Measurements from ENCODE around the gene TMEM86A.
A peak's percentile ranks its signal among the peaks of the same experiment; 100 is the strongest.
"Not testable (repeated sequence)": the region's sequence is repeated elsewhere in the genome, so short reads cannot be mapped to it uniquely, and the experiment has no call there.

The TMEM86A gene, protein sequence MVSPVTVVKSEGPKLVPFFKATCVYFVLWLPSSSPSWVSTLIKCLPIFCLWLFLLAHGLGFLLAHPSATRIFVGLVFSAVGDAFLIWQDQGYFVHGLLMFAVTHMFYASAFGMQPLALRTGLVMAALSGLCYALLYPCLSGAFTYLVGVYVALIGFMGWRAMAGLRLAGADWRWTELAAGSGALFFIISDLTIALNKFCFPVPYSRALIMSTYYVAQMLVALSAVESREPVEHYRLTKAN

DNA sequence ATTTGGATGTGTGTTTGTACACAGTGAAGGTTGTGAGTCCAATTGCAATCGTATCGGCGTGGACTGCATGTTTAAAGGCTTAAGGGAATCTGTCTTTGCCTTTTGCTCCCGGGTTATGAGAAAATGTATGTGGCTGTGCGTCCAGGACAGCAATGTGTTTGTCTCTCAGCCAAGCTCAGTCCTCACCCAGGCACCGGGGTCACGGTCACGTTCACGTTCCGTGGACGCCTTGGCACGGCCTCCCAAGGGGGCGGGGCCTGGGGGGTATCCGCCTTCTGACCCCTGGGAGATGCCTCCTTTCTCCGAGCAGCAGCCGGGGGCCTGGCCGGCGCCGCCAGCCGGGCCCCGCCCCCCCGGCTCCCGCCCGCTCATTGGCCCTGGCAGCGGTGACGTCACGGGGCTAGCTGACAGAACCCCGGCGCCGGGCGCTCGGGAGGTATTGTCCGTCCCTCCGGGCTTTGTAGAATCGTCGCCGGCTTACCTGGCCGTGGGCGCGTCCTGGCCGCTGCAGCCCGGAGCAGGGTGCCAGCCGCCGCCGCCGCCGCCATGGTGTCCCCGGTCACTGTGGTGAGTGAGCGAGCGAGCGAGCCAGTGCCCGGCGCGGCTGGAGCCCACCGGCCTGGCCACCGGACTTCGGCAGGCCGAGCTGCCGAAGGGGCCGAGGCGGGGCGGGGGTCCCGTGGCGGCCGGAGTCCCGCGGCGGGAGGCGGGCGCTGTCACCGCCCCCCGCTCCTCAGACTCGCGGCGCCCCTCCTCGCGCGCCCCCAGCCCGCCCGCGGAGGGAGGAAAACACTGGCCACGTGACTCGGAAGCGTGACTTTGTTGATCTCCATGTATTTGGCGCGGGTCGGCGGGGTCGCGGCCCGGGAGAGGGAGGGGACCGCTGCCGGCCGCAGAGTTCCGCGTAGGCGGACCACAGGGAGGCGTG, at the start of gene TMEM86A:
Gene TMEM86A, plus strand, starts transcription at position 439 of the 928 bp plus-strand sequence. Its CDS starts 108 bp downstream, at position 547.
- Histone ChIP-seq H3K4me3 (ENCODE audit: low read depth, low read length) (peak within 1 kb of the TSS; percentile 59), H3K27ac (peak within 1 kb of the TSS; percentile 25), H3K27me3 (replicated peaks) (no peaks in the 10 kb centered on the region), H3K36me3 (replicated peaks) (no peaks in the 10 kb centered on the region)
- in situ Hi-C loops (cut with HindIII; ENCODE audit: low pct_ligation_motif_present, low sequenced_read_pairs): no loop called here
- TF ChIP-seq, protein P1, sequence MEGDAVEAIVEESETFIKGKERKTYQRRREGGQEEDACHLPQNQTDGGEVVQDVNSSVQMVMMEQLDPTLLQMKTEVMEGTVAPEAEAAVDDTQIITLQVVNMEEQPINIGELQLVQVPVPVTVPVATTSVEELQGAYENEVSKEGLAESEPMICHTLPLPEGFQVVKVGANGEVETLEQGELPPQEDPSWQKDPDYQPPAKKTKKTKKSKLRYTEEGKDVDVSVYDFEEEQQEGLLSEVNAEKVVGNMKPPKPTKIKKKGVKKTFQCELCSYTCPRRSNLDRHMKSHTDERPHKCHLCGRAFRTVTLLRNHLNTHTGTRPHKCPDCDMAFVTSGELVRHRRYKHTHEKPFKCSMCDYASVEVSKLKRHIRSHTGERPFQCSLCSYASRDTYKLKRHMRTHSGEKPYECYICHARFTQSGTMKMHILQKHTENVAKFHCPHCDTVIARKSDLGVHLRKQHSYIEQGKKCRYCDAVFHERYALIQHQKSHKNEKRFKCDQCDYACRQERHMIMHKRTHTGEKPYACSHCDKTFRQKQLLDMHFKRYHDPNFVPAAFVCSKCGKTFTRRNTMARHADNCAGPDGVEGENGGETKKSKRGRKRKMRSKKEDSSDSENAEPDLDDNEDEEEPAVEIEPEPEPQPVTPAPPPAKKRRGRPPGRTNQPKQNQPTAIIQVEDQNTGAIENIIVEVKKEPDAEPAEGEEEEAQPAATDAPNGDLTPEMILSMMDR (IDR thresholded peaks at IDR 0.05; ENCODE audit: low read depth, low read length, missing control alignments): no peak
- peak; percentile 74 for DNase-seq

DNA sequence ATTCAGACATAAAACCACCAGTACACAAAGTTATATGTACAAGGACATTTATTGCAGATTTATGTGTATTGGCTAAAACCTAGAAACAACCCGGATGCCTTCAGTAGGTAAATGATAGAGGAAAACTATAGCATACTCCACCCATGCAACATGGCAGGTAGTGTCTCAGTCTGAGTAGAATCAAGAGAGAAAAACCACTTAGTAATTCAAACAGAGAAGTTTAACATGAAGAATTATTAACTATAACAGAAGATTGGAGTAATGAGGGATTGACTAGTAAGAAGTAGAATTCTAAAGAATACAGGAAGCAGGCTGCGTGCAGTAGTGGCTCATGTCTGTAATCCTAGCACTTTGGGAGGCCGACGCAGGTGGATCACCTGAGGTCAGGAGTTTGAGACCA, 48.2 kb upstream of the TMEM86A start:
- no peaks in the 10 kb centered on the region for H3K27me3 ChIP-seq (replicated peaks)
- H3K27ac ChIP-seq: no peak overlapping the region
- DNase-seq: no peak
- H3K36me3 ChIP-seq (replicated peaks): no peaks in the 10 kb centered on the region
- TF ChIP-seq, protein P1 (IDR thresholded peaks at IDR 0.05; ENCODE audit: low read depth, low read length, missing control alignments): no peak
- in situ Hi-C loops (cut with HindIII; ENCODE audit: low pct_ligation_motif_present, low sequenced_read_pairs): no loop called here
- H3K4me3 ChIP-seq (ENCODE audit: low read depth, low read length): no peak overlapping the region

DNA sequence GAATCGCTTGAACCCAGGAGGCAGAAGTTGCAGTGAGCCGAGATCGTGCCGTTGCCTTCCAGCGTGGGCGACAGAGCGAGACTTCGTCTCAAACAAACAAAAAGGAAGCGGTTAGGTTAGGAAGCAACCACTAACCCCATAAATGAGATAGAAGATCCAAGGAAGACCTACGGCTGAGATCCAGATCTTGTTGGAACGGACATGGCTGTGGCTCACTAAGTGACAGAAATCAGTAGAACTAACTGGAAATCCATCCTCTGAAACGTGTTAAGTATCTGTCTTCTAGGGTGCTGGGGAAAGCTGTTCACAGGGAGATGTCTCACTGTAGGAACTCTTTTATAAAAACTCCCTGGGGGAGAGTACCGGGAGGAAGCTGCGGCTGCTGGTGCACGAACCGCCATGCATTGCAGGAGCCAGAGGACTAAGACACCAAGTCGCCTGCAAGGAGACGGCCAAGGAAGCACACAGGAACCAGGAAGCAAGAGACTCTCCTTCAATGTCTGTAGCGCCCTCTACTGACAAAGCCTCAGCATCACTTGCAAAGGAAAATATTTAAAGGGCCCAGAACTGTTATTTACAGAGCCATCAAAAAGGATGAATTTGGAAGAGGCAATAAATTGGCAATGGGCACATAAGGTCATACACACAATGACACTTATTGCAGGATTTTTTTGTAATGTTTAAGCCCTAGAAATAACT, 47.6 kb upstream of the TMEM86A start:
- TF ChIP-seq, protein P1 (IDR thresholded peaks at IDR 0.05; ENCODE audit: low read depth, low read length, missing control alignments): peak; percentile 76
- DNase-seq: peak; percentile 36
- Histone ChIP-seq H3K27ac (no peak overlapping the region), H3K36me3 (replicated peaks) (no peaks in the 10 kb centered on the region), H3K27me3 (replicated peaks) (no peaks in the 10 kb centered on the region), H3K4me3 (ENCODE audit: low read depth, low read length) (no peak overlapping the region)
- in situ Hi-C loops (cut with HindIII; ENCODE audit: low pct_ligation_motif_present, low sequenced_read_pairs): no loop called here

DNA sequence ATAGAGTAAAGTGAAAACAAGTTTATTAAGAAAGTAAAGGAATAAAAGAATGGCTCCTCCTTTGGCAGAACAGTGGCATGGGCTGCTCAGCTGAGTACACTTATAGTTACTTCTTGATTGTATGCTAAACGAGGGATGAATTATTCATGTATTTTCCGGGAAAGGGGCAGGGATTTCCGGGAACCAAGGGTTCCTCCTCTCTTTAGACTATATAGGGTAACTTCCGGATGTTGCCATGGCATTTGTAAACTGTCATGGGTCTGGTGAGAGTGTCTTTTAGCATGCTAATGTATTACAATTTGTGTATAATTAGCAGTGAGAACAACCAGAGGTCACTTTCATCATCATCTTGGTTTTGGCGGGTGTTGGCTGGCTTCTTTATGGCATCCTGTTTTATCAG, 40.9 kb upstream of the TMEM86A start:
- Histone ChIP-seq H3K36me3 (replicated peaks) (no peaks in the 10 kb centered on the region), H3K4me3 (ENCODE audit: low read depth, low read length) (no peak overlapping the region), H3K27ac (no peak overlapping the region), H3K27me3 (replicated peaks) (no peaks in the 10 kb centered on the region)
- in situ Hi-C loops (cut with HindIII; ENCODE audit: low pct_ligation_motif_present, low sequenced_read_pairs): no loop called here
- no peak for DNase-seq
- TF ChIP-seq, protein P1 (IDR thresholded peaks at IDR 0.05; ENCODE audit: low read depth, low read length, missing control alignments): no peak

DNA sequence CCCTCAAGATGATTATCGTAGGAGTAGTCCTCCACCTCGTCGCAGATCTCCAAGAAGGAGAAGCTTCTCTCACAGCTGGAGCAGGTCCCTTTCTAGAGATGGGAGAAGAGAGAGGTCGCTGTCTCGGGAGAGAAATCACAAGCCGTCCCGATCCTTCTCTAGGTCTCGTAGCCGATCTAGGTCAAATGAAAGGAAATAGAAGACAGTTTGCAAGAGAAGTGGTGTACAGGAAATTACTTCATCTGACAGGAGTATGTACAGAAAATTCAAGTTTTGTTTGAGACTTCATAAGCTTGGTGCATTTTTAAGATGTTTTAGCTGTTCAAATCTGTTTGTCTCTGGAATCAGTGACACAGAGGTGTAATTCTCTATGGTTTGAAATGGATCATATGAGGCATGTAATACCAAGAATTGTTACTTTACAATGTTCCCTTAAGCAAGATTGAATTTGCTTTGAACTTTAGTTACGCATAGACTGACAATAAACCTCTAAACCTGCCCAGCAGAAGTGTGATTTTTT, 33.2 kb upstream of the TMEM86A start:
- H3K27ac ChIP-seq; H3K4me3 ChIP-seq (ENCODE audit: low read depth, low read length); H3K27me3 ChIP-seq (replicated peaks); H3K36me3 ChIP-seq (replicated peaks); in situ Hi-C loops (cut with HindIII; ENCODE audit: low pct_ligation_motif_present, low sequenced_read_pairs); DNase-seq: not testable (repeated sequence)

DNA sequence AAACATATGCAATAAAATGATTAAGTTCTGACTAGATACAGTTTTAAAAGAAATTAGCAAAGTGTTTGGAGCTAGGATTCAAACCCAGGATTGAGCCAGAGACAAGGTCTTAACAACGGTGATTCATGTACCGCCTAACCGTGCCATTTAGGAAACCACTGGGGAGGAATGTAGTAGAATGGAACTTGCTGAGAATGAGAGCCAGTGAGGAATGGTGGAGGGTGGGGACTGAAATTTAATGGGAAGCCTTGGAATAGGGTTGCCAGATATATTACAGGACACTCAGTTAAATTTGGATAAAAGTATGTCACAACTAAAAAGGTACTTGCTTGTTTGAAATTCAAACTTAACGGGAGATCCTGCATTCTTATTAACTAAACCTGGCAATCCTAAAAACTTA, 30.4 kb upstream of the TMEM86A start:
- no peak for DNase-seq
- H3K27ac ChIP-seq: no peak overlapping the region
- no peaks in the 10 kb centered on the region for H3K27me3 ChIP-seq (replicated peaks)
- H3K36me3 ChIP-seq (replicated peaks): no peaks in the 10 kb centered on the region
- in situ Hi-C loops (cut with HindIII; ENCODE audit: low pct_ligation_motif_present, low sequenced_read_pairs): no loop called here
- H3K4me3 ChIP-seq (ENCODE audit: low read depth, low read length): no peak overlapping the region
- TF ChIP-seq, protein P1 (IDR thresholded peaks at IDR 0.05; ENCODE audit: low read depth, low read length, missing control alignments): no peak
